Measurements from ENCODE around the gene RIOX2. TPM values are rescaled to one million over a fixed set of nuclear protein-coding genes. Genes with fewer than 3 reads are reported as not detected.

Gene RIOX2
- total RNA-seq, 1 donor from 2014 or later, result 13.9 TPM

GRCh38 chr3:97957617-97958311, 14.5 kb downstream of the RIOX2 start:
- no peak for FAIRE-seq

DNA sequence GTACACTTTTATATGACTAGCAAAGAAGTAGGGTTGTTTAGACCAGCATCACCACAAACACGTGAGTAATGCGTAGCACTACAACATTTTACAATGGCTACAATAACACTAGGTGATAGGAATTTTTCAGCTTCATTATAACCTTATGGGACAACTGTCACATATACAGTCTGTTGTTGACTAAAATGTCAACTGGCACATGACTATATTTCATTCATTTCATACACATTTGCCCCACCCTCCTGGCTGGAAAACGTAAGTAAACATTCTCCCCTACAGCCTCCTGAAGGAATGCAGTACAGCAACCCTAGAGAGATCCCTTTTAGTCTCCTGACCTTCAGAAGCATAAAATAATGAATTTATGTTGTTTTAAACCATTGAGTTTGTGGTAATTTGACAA, 16.2 kb downstream of the RIOX2 start:
- FAIRE-seq (no peak), DNase-seq (ENCODE audit: low spot score in 2 of 2) (no peak)

More at GRCh38 chr3:97957617-97958311, 14.5 kb downstream of the RIOX2 start:
- no peak for DNase-seq (ENCODE audit: low spot score in 2 of 2)

- DNase-seq (ENCODE audit: low spot score in 2 of 2), result no peak
- FAIRE-seq, result no peak
These were observed 17.9 kb downstream of the RIOX2 start for GRCh38 chr3:97954228-97954827.

DNA sequence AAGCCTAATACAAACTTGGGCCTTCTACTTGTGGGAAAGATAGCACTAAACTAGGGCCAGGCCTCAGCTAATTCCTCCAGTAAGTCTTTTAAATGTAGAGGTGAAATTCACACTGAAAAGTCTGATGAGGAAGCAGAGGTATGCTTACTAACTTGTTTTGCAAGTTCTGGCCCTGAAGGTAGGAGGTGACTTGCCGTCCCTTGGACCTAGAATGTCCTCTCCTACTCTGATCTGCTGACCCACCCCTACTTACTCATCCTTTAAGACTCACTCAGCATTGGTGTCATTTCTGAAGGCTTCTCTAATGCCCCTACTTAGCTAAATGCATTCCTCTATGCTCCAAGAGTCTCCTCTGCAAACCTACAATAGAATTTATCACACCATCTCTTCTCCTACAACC, 19.4 kb downstream of the RIOX2 start:
- FAIRE-seq (no peak), DNase-seq (ENCODE audit: low spot score in 2 of 2) (no peak)

- FAIRE-seq (no peak), DNase-seq (ENCODE audit: low spot score in 2 of 2) (no peak)
These were observed 20.0 kb downstream of the RIOX2 start for GRCh38 chr3:97952280-97952679.

GRCh38 chr3:97950360-97950759, 21.9 kb downstream of the RIOX2 start:
- DNase-seq (ENCODE audit: low spot score in 2 of 2) (no peak), FAIRE-seq (no peak)

DNA sequence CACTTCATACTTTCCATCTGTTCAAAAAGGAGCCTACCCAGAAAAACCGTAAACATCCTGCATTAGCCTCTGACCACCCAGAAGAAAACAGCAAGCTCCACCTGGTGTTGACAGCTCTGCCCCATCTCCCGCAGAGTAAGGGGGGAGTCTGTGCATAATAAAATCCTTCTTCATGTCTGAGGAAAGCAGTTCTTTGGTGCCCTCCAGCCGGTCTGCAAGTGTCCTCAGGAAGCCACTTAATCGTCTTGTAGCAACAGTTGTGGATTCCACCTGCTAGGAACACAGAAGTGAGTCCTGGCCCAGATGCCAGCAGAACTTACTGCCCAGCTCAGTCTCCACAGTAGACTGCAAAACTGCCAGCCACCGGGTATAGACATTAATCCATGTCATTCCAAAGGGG, 22.5 kb downstream of the RIOX2 start:
- no peak for DNase-seq (ENCODE audit: low spot score in 2 of 2)
- FAIRE-seq, result no peak

DNA sequence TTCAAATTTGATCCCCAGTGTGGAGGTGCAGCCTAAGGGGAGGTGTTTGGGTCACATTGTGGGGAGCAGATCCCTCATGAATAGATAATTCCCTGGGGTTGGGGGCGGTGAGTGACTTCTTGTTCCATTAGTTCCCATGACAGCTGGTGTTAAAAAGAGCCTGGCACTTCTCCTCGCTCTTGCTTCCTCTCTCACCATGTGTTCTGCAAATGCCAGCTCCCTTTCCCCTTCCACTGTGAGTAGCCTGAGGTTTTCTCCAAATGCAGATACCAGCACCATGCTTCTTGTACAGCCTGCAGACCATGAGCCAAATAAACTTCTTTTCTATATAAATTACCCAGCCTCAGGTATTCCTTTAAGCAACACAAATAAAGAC, 23.1 kb downstream of the RIOX2 start:
- FAIRE-seq (no peak), DNase-seq (ENCODE audit: low spot score in 2 of 2) (no peak)

- no peak for DNase-seq (ENCODE audit: low spot score in 2 of 2)
- no peak for FAIRE-seq
These were observed 23.7 kb downstream of the RIOX2 start for GRCh38 chr3:97948351-97949109.

DNA sequence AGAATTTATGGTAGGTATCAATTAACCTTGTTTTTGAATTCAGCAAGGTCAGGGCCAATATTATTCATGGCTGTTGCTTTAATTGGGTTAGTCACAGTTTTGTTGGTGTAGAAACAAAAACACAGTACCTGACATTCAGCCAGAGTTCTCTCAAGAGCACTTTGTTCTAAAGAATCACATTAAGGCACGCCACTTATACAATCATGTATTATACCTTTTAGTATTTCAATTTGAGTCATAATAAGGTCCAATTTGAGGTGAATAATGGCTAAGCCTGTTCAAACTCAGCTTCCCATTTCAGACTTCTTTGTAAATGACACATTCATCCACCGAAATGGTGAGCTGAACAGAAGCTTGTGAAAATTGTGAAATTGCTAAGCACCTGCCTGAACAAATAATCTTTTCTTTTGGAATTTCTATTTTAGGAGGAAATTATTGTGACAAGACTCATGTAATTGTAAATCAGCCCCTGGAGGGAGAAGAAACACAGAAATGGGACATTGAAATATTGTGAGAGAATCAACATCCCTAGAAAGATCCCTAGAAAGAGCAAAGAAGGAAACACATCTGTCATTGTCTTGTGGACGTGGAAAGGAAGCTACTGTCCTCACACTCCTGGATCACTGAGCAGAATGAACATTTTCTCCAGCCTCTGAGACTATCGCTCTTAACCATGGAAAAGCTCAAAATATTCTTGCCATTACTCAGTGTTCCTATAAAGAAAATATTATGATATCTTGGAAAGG, 29.3 kb downstream of the RIOX2 start:
- FAIRE-seq (no peak), DNase-seq (ENCODE audit: low spot score in 2 of 2) (no peak)

GRCh38 chr3:97940034-97940433, 32.2 kb downstream of the RIOX2 start:
- DNase-seq (ENCODE audit: low spot score in 2 of 2) (no peak), FAIRE-seq (no peak)

DNA sequence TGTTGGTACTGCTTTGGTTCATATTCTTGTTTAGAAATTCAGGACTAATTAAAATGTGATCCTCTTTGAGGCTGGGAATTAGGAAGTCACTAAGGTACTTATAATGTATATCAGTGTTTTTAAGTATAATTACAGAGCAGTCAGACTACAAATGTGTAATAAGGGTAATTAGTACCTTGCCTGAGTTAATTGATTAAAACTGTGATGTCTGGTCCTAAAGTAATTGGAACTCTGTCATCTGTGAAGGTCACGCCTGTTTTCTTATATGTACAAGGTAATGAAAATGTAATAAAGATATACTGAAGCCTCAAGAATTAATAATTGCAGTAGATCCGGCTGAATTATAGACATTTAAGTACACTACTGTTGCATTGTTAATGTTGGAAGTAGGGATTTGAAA, 32.8 kb downstream of the RIOX2 start:
- DNase-seq (ENCODE audit: low spot score in 2 of 2), result no peak
- FAIRE-seq, result no peak

- FAIRE-seq (no peak), DNase-seq (ENCODE audit: low spot score in 2 of 2) (no peak)
These were observed 33.8 kb downstream of the RIOX2 start for GRCh38 chr3:97938444-97938843.

DNA sequence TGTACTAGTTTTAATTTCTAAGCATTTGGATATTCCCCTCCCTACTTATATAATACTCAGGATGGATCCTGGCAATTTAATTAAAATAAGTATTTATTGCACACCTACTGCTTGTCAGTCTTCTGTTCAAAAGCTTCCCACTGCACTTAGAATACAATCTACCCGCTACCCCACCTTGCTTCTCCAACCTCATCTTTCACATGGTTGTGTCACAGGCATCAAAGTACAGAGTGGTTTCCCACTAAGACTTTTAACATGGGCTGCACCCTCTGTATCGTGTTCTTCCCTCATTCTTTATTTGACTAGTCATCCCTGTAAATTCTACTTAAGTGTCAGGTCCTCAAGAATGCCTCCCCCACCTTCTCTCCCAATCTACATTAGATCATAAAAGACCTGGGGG, 35.0 kb downstream of the RIOX2 start:
- no peak for DNase-seq (ENCODE audit: low spot score in 2 of 2)
- FAIRE-seq, result no peak

DNA sequence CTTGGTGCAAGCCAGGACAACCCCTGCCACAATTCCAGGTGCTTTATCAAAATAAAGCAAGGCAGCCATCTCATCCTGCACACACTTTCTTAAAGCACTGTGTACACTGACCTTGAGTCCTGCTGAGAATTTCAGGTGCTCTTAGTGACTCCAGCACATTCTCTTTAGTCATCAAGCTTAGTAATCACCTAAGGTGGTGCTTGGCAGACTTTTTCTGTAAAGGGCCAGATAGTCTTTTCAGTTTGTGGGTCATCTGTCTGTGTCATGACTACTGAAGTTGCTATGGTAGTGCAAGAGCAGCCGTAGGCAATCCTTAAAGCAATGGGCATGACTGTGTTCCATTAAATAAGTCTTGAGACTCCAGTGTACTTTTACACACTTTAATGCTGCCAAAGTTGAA, 36.4 kb downstream of the RIOX2 start:
- FAIRE-seq (no peak), DNase-seq (ENCODE audit: low spot score in 2 of 2) (no peak)

DNA sequence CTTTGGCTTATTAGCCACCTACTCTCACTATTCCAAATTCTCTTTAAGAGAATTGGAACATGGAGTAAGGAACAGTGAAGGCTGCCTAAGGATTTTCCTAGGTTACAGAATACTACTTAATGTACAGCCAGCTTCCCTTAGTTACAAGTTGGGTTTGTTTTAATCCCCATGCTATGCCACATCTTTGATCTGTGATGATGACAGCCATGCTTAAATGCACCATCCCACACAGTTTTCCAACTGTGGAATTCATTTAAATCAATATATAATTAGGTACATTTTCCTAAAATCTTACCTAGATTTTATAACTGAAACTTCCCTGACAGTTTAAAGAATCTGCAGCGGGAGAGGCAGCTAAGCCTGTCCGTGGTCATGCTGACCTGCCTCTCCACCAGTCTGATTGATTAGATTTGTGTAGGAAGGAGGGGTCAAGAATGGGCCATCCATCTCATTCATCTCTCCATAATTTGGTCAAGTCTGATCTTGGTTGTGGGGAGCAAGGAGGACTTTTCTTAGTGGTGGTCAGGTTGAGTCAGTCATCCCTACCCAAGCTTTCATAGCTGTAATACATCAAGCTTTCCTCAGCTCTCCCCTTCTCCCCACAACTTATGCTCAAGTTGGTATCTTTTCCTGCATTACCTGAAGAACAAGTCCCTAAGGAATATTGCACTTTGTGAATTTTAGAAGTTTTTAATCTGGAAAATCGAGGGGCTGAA, 37.1 kb downstream of the RIOX2 start:
- DNase-seq (ENCODE audit: low spot score in 2 of 2) (no peak), FAIRE-seq (no peak)

DNA sequence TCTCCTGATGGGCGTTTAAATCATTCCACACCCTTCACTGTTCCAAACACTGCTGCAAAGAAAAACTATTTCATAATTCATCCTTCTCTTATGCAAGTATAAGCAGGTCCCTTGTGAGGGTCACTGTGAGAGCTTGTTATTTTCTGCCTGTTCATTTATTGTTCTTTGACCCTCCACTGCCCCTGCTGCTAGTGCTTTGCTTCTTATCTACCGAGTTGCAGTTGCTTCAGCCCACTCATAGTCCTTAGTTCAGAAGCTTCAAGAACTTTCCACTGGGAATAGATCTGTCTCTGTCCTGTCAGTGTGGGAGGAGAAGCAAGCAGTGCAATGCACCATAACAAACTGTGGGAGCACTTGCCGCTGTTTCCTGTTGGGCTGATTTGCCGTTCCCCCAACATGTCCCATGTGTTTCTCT, 39.8 kb downstream of the RIOX2 start:
- no peak for FAIRE-seq
- no peak for DNase-seq (ENCODE audit: low spot score in 2 of 2)

- DNase-seq (ENCODE audit: low spot score in 2 of 2) (no peak), FAIRE-seq (no peak)
These were observed 41.0 kb downstream of the RIOX2 start for GRCh38 chr3:97931218-97931617.

- DNase-seq (ENCODE audit: low spot score in 2 of 2) (no peak), FAIRE-seq (no peak)
These were observed 42.2 kb downstream of the RIOX2 start for GRCh38 chr3:97930018-97930417.

DNA sequence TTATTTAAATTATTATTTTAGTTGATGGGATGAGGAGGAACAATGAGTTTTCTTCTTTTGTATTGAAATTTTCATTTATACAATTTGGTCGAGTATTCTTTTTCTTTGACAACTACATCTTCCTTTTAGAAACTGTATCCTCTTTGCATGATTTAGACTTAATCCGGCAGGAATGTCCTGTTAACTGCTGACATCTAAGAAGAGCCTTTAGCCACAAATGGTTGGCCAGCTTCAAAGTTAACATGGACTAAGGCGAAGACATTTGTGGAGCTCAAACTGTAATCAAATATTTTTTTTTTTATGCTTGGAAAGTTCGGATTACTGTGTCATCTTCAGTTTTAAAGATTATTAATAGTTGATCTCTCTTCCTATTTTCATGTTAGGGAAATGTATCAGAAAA, 43.2 kb downstream of the RIOX2 start:
- no peak for FAIRE-seq
- no peak for DNase-seq (ENCODE audit: low spot score in 2 of 2)

All from frontal cortex (tissue), 4 donors.